SK-N-SH treated with all-trans-retinoic acid at 6 μM for 48 hours (cell line): ENCODE results near the gene DAGLB.
"Not testable (repeated sequence)": the region's sequence is repeated elsewhere in the genome, so short reads cannot be mapped to it uniquely, and the experiment has no call there.

ENCODE experiments used
- GLIS3 ChIP-seq: fragments of 250-450 bp; sonication (Bioruptor Pico); IDR thresholded peaks from 2 replicates; pipeline ENCODE4 v1.5.0; 2020; ENCODE audit warnings: mild to moderate bottlenecking, moderate library complexity
- TCF4 ChIP-seq: fragments of 250-450 bp; sonication (Bioruptor Pico); IDR thresholded peaks from 2 replicates; pipeline ENCODE4 v1.8.0; 2021; ENCODE audit warnings: mild to moderate bottlenecking, moderate library complexity, borderline replicate concordance
- ZC3H10 ChIP-seq: fragments of 250-450 bp; sonication (Bioruptor Pico); IDR thresholded peaks from 2 replicates; pipeline ENCODE4 v1.5.1; 2021; ENCODE audit warnings: mild to moderate bottlenecking, moderate library complexity
- ZFP3 ChIP-seq: fragments of 250-450 bp; sonication (Bioruptor Pico); IDR thresholded peaks from 2 replicates; pipeline ENCODE4 v1.5.0; 2020; ENCODE audit warnings: mild to moderate bottlenecking, moderate library complexity
- TF ChIP-seq, protein P1 (sequence below): fragments of 250-450 bp; sonication (Bioruptor Pico); IDR thresholded peaks from 2 replicates; pipeline ENCODE4 v1.8.0; 2020; ENCODE audit warnings: mild to moderate bottlenecking, moderate library complexity, borderline replicate concordance

DNA sequence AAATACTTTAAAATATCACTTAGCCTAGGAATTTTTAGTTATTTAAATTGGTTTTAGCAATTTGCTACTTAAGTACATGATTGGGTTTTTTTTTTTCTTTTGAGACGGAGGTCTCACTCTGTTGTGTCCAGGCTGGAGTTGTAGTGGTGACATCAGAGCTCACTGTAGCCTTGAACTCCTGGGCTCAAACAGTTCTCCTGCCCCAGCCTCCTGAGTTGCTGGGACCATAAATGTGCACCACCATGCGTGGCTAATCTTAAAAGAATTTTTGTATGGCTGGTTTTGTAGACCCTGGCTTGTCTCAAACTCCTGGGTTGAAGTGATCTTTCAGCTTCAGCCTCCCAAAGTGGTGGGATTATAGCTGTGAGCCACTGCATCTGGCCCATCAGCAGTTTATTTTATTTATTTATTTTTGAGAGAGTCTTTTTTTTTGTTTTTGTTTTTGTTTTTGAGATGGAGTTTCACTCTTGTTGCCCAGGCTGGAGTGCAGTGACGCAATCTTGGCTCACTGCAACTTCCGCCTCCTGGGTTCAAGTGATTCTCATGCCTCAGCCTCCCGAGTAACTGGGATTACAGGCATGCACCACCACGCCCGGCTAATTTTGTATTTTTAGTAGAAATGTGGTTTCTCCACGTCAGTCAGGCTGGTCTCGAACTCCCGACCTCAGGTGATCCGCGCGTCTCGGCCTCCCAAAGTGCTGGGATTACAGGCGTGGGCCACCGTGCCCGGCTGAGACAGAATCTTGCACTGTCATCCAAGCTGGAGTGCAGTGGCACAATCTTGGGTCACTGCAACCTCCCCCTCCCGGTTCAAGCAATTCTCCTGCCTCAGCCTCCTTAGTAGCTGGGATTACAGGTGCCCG lies 47.3 kb downstream of the DAGLB start:
- TF ChIP-seq TCF4 (CRISPR knock-in tag); GLIS3 (CRISPR knock-in tag); ZFP3 (CRISPR knock-in tag); ZC3H10: not testable (repeated sequence)
- TF ChIP-seq, protein P1, sequence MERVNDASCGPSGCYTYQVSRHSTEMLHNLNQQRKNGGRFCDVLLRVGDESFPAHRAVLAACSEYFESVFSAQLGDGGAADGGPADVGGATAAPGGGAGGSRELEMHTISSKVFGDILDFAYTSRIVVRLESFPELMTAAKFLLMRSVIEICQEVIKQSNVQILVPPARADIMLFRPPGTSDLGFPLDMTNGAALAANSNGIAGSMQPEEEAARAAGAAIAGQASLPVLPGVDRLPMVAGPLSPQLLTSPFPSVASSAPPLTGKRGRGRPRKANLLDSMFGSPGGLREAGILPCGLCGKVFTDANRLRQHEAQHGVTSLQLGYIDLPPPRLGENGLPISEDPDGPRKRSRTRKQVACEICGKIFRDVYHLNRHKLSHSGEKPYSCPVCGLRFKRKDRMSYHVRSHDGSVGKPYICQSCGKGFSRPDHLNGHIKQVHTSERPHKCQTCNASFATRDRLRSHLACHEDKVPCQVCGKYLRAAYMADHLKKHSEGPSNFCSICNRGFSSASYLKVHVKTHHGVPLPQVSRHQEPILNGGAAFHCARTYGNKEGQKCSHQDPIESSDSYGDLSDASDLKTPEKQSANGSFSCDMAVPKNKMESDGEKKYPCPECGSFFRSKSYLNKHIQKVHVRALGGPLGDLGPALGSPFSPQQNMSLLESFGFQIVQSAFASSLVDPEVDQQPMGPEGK (CRISPR knock-in tag) = not testable (repeated sequence)
